Kidney (tissue), 14 donors: ENCODE data around the gene BATF3. TPM values are rescaled to one million over a fixed set of nuclear protein-coding genes. Genes with fewer than 3 reads are reported as not detected.

Experiments
- DNase-seq, 5 donors: peaks; one replicate each; pipeline ENCODE4 v3.0.0-alpha.2; 2013 to 2020
- FAIRE-seq: peaks from 2 replicates; lab custom pipeline; 2012; peaks lifted over from hg19 to GRCh38; lab: Jason Lieb, UNC
- H3K27ac ChIP-seq, 2 donors: one replicate each; pipeline ENCODE4 v1.7.0; 2013; ENCODE audit warnings: low read depth in 2 of 2, low read length in 2 of 2, inconsistent platforms in 1 of 2
- H3K27me3 ChIP-seq: one replicate; pipeline ENCODE4 v1.7.1; 2013; ENCODE audit warnings: low read length, inconsistent platforms; ENCODE audit not compliant: control insufficient read depth, insufficient read depth
- H3K36me3 ChIP-seq, 3 donors: one replicate each; pipeline versions ENCODE4 v1.7.0 to v1.7.1; 2013; ENCODE audit warnings: low read length in 3 of 3, control low read depth in 1 of 3, inconsistent platforms in 1 of 3; ENCODE audit not compliant: insufficient read depth in 3 of 3, control insufficient read depth in 2 of 3
- H3K4me1 ChIP-seq, 3 donors: one replicate each; pipeline versions ENCODE4 v1.7.0 to v1.7.1; 2013; ENCODE audit warnings: low read length in 3 of 3, inconsistent platforms in 1 of 3, low read depth in 1 of 3; ENCODE audit not compliant: control insufficient read depth in 2 of 3, insufficient read depth in 2 of 3
- H3K4me3 ChIP-seq, 3 donors: one replicate each; pipeline versions ENCODE4 v1.7.0 to v1.8.1; 2013; ENCODE audit warnings: low read length in 3 of 3, control low read depth in 1 of 3, inconsistent platforms in 1 of 3
- H3K9ac ChIP-seq, 3 donors: one replicate each; pipeline versions ENCODE4 v1.7.0 to v1.7.1; 2013; ENCODE audit warnings: low read length in 3 of 3, control low read depth in 1 of 3, inconsistent platforms in 1 of 3
- H3K9me3 ChIP-seq, 3 donors: one replicate each; pipeline versions ENCODE4 v1.7.0 to v1.7.1; 2013; ENCODE audit warnings: low read length in 3 of 3, control low read depth in 1 of 3, inconsistent platforms in 1 of 3; ENCODE audit not compliant: control insufficient read depth in 2 of 3, insufficient read depth in 1 of 3
- intact Hi-C: fragments of 100-400 bp; cut with DNase I; formaldehyde crosslinking; loops from one replicate; pipeline ENCODE4 v1.11.1; 2022
- polyA plus RNA-seq: library from polyadenylated mRNA; stranded (reverse); fragments of 350-450 nt; fragmentation: Illumina TruSeq; extraction: RNeasy Lipid Tissue Mini Kit (QIAGEN cat#74804); gene quantifications from one replicate; pipeline ENCODE4 v1.2.3, GENCODE V29; 2014; ENCODE audit warnings: low read depth, low replicate concordance; ENCODE audit not compliant: insufficient read depth
- total RNA-seq: library from RNA; stranded (reverse); fragmentation: NEBNext Ultra II Directional; extraction: Animal tissue kit (Norgen Biotek cat#: 25700); gene quantifications from one replicate; pipeline ENCODE4 v1.2.1, GENCODE V29; 2021
- TF ChIP-seq, protein P1 (sequence below): IDR thresholded peaks from 3 replicates; pipeline ENCODE4 v1.5.1; 2012; ENCODE audit warnings: mild to moderate bottlenecking, moderate library complexity, borderline replicate concordance; ENCODE audit not compliant: insufficient read depth; ENCODE audit errors: extremely low read depth
- donor health status: control.
- donor health status: control.
- donor health status: control.
- donor health status: control.
- donor health status: control.
- donor health status: DM: yes; HTN: yes; CAD: no.
- donor health status: Normal renal cell carcinoma (clear cell type).

Gene BATF3
- total and polyA plus RNA-seq, 2 donors from 2014 or later, result 3.3 to 6.5 TPM

DNA sequence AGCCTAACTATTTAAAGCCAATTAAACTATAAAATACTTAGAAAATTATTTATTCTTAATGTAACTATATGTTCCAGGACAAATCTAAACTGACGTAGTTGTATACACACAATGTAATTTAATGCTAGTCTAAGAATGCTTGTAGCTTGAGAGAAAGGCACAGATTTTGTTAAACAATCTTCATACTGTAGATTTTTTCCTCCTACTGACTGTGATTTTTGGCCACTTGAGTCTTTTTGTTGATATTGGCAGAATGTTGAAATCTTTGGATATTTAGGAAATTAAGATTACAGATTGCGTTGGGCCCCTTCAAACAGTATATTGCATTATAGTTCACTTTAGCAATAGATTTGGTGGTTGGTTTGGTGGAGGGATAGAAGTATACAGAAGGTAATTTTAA, 50.6 kb downstream of the BATF3 start:
- Histone ChIP-seq H3K9me3 (no peaks in the 10 kb centered on the region), H3K9ac (no peak overlapping the region), H3K4me1 (no peaks in the 10 kb centered on the region), H3K4me3 (no peak overlapping the region), H3K27me3 (no peaks in the 10 kb centered on the region), H3K36me3 (no peaks in the 10 kb centered on the region), H3K27ac (no peak overlapping the region)
- no peak for FAIRE-seq
- TF ChIP-seq, protein P1, sequence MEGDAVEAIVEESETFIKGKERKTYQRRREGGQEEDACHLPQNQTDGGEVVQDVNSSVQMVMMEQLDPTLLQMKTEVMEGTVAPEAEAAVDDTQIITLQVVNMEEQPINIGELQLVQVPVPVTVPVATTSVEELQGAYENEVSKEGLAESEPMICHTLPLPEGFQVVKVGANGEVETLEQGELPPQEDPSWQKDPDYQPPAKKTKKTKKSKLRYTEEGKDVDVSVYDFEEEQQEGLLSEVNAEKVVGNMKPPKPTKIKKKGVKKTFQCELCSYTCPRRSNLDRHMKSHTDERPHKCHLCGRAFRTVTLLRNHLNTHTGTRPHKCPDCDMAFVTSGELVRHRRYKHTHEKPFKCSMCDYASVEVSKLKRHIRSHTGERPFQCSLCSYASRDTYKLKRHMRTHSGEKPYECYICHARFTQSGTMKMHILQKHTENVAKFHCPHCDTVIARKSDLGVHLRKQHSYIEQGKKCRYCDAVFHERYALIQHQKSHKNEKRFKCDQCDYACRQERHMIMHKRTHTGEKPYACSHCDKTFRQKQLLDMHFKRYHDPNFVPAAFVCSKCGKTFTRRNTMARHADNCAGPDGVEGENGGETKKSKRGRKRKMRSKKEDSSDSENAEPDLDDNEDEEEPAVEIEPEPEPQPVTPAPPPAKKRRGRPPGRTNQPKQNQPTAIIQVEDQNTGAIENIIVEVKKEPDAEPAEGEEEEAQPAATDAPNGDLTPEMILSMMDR, result no peak
- peak in 1 of 5 donors; percentile 48 for DNase-seq
- intact Hi-C loops, result no loop called here

DNA sequence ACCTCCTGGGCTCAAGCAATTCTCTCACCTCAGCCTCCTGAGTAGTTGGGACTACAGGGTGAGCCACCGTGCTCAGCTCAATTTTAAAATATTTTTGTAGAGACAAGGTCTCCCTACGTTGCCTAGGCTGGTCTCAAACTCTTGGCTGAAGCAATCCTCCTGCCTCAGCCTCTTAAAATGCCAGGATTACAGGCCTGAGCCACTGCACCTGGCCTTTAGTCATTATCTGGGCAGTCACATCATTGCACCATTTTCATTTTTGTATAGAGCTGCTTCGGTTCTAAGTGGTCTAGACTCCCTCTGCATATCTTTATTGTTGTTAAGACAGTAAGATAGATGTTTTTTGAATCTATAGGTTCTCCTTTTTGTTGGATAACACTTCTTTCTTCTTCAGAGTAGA, 51.2 kb downstream of the BATF3 start:
- H3K4me1 ChIP-seq, result no peaks in the 10 kb centered on the region
- no peak overlapping the region for H3K9ac ChIP-seq
- no peaks in the 10 kb centered on the region for H3K27me3 ChIP-seq
- no peak overlapping the region for H3K27ac ChIP-seq
- no peaks in the 10 kb centered on the region for H3K9me3 ChIP-seq
- H3K4me3 ChIP-seq, result no peak overlapping the region
- TF ChIP-seq, protein P1, result no peak
- DNase-seq (no peak), FAIRE-seq (no peak)
- no peaks in the 10 kb centered on the region for H3K36me3 ChIP-seq
- intact Hi-C loops, result no loop called here

DNA sequence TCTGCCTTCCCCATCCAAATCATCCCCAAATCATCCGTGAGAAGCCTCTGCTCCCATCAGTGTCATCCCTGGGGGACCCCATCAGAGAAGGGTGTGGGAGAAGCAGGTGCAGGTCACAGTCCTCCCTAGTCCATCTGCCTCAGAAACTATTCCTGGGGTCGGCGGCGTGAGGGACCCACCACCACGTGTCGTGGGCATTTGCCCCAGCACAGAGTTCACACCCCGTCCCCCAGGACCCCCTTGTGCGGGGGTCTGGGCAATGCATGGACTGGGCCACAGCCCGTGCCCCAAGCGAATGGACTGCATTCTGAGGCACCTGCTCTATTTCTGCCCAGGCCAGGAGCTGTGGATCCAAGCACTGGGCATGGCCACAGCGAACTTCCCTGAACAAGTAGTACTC, 52.6 kb downstream of the BATF3 start:
- Histone ChIP-seq H3K9ac (no peak overlapping the region), H3K27ac (no peak overlapping the region), H3K9me3 (no peaks in the 10 kb centered on the region), H3K36me3 (no peaks in the 10 kb centered on the region), H3K4me1 (no peaks in the 10 kb centered on the region), H3K27me3 (no peaks in the 10 kb centered on the region), H3K4me3 (no peak overlapping the region)
- TF ChIP-seq, protein P1, result no peak
- intact Hi-C loops, result no loop called here
- no peak for FAIRE-seq
- DNase-seq, result no peak

DNA sequence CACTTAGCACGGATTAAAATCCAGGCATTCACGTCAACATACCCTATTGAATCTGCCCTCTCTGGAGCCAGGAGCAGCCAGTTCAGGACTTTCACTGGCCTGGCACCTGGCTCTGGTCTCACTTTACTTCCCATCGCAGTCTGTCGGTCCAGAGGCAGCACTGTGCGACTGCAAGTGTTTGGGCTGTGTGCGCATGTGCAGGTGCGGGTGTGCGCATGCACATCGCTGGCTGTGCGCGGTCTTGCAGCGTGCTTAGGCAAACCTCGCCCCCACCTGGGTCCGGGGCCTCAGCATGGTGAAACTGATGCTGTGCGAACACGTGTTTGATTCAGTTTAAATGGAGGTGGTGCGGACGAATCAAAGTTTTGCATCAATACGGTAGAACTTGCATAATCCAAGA, 53.1 kb downstream of the BATF3 start:
- Histone ChIP-seq H3K4me1 (no peaks in the 10 kb centered on the region), H3K9ac (no peak overlapping the region), H3K4me3 (no peak overlapping the region), H3K27me3 (no peaks in the 10 kb centered on the region), H3K9me3 (no peaks in the 10 kb centered on the region), H3K36me3 (no peaks in the 10 kb centered on the region), H3K27ac (no peak overlapping the region)
- intact Hi-C loops, result no loop called here
- TF ChIP-seq, protein P1, result no peak
- DNase-seq, result no peak
- FAIRE-seq, result no peak
